Heart left ventricle (tissue), 13 donors: ENCODE data around the gene TRPM1.

Experiments used
- POLR2A ChIP-seq, 2 donors: fragments of 450-650 bp; IDR thresholded peaks; one replicate each; pipeline ENCODE4 v1.6.1; 2017; ENCODE audit warnings: antibody characterized with exemption in 2 of 2, mild to moderate bottlenecking in 2 of 2, moderate library complexity in 2 of 2
- TF ChIP-seq, protein P1 (sequence below), 12 donors: fragments of 200-600 bp; sonication (generic) in 4 of 12; IDR thresholded peaks; one replicate each; pipeline versions ENCODE4 v1.5.0 to v1.8.0; 2018 to 2022; ENCODE audit warnings: antibody characterized with exemption in 12 of 12, mild to moderate bottlenecking in 5 of 12
- donor health status: ischemic (EF 13 %, LVEDD 7.1; RV severe dilation, severe dysfunction).
- donor health status: DM: no; HTN: yes; CAD: no.
- donor health status: DM: no; HTN: no; CAD: no.
- donor health status: ischemic (EF 25% LVEDD 6.9; RV normal size, moderate dysfunction).
- donor health status: ischemic (EF 25% LVEDD 5.7; RV mildly dilated, moderate dysfunction).
- donor health status: ischemic (EF 35%, LVEDD 5.7; RV mildly dilated, moderate dysfunction).
- donor health status: nonischemic (EF 11% LVEDD 7.7; RV severe dilation, severe dysfunction).
- donor health status: DM: yes; HTN: yes; CAD: no.
- donor health status: PGD.
- donor health status: ischemic (EF 29% LVEDD 5.4; RV normal size, mild dysfunction).
- donor health status: nonischemic (EF 23%, LVEDD 6.1; RV moderate dilation, normal function).

DNA sequence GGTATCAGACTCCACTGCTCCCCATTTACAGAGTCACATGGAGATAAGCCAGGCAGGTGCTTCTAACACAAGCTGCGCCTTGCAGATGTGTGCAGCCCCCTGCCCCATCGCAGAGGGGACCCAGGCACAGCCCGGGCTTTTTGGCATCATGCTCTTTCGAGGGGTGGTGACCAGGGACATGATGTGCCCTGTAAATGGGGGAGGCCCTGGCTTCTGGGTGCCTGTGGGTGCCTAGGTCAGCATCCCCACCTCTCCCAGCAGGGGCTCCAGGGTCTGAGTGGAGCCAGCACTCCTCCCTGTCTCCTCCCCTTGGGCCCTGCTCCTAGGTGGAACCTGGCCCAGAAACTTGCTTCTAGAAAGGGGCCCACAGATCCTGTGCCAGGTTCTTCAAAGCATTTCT is 15.2 kb downstream of the TRPM1 start:
- TF ChIP-seq POLR2A (IDR thresholded peaks at IDR 0.05): no peak
- TF ChIP-seq, protein P1, sequence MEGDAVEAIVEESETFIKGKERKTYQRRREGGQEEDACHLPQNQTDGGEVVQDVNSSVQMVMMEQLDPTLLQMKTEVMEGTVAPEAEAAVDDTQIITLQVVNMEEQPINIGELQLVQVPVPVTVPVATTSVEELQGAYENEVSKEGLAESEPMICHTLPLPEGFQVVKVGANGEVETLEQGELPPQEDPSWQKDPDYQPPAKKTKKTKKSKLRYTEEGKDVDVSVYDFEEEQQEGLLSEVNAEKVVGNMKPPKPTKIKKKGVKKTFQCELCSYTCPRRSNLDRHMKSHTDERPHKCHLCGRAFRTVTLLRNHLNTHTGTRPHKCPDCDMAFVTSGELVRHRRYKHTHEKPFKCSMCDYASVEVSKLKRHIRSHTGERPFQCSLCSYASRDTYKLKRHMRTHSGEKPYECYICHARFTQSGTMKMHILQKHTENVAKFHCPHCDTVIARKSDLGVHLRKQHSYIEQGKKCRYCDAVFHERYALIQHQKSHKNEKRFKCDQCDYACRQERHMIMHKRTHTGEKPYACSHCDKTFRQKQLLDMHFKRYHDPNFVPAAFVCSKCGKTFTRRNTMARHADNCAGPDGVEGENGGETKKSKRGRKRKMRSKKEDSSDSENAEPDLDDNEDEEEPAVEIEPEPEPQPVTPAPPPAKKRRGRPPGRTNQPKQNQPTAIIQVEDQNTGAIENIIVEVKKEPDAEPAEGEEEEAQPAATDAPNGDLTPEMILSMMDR (IDR thresholded peaks at IDR 0.05): no peak
